GM21576 (cell line): ENCODE results near the gene DMRTC1B.
"Not testable (repeated sequence)": the region's sequence is repeated elsewhere in the genome, so short reads cannot be mapped to it uniquely, and the experiment has no call there.

Experiments used
- ATAC-seq: cut with Tn5 transposase; IDR thresholded peaks from one replicate; pipeline ENCODE4 v1.9.1; 2021; ENCODE audit warnings: mild to moderate bottlenecking, moderate library complexity; ENCODE audit not compliant: unreplicated experiment

Gene DMRTC1B, protein sequence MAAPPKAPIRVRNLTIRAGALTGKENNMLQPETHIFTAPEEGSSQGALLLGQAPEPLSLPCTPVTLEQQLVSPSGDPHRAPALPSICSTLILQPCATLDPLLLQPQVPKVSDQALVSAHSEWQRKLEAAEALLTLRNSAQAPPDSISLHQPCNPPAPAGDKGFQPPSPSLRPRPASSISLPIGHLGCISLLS

GRCh38 chrX:72776653-72777466 lies at the start of gene DMRTC1B:
Gene DMRTC1B (plus strand): TSS chrX:72776890. CDS start chrX:72845136, 68,246 bp downstream.
- peak; percentile 74 for ATAC-seq

- no peak for ATAC-seq
Observed at GRCh38 chrX:72727846-72728245, 48.8 kb upstream of the DMRTC1B start.

GRCh38 chrX:72733636-72734035 lies 43.1 kb upstream of the DMRTC1B start:
- ATAC-seq = not testable (repeated sequence)

GRCh38 chrX:72735561-72735960 lies 41.1 kb upstream of the DMRTC1B start:
- ATAC-seq = no peak

DNA sequence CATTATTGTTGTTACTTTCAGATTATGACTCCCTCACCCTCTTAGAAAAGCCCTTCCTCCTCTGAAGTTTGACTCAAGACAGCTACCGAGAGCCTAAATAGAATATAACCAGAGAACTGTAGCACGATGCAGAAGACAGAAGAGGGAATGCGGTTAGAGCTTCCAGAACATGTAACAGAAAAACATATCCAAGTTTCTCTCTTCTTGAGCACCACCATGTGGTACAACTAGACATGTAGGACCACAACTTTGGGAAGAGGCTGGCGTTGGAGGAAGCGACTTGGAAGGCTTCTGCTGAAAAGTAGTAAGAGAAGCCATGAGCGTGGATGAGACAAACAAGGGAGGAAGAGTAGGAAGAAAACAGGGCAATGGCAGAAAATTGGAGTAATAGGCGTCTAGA lies 31.1 kb upstream of the DMRTC1B start:
- ATAC-seq = not testable (repeated sequence)

GRCh38 chrX:72748545-72748944 lies 28.1 kb upstream of the DMRTC1B start:
- not testable (repeated sequence) for ATAC-seq

DNA sequence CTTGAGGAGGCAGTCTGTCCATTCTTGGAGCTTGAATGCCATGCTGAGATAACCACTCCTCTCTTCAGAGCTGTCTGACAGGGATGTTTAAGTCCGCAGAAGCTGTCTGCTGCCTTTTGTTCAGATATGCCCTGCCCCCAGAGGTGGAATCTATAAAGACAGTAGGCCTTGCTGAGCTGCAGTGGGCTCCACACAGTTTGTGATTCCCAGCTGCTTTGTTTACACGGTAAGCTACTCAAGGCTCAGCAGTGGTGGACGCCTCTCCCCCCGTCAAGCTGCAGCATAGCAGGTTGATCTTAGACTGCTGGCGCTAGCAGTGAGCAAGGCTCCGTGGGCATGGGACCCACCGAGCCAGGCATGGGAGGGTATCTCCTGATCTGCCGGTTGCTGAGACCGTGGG lies 16.2 kb upstream of the DMRTC1B start:
- not testable (repeated sequence) for ATAC-seq

DNA sequence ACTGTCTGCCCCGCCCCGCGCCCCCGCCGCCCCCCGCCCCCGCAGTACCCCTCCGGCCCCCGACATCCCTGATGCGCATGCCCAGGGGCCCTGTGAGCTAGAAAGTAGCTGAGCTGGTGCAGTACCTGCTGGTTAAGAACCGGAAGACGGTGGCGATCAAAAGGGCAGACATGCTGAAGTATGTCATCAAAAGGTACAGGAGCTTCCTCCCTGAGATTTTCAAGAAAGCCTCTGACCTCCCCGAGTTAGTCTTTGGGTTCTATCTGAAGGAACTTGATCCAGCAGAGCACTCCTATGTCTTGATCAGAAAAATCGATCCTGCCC lies 739 bp downstream of the DMRTC1B start:
- peak; percentile 79 for ATAC-seq

DNA sequence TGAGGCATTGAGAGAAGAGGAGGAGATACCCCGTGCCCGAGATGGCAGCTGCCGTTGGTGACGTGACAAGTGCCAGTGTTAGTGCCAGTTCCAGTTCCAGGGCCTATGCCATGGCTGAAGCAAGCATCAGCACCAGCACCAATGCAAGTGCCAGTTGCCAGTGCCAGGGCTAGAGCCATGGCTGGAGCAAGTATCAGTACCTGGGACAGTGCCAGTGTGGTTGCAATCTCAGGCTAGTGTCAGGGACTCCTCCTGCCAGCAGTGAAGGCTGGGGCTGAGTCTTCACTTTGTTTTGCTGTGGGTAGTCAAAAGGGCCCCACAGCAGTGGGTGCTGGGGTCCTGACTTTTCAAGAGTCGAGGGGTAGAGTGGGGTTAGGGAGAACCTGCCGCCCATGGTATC lies 1.5 kb downstream of the DMRTC1B start:
- not testable (repeated sequence) for ATAC-seq

GRCh38 chrX:72782560-72782959 lies 5.9 kb downstream of the DMRTC1B start, which contains the start of gene FAM236B:
Gene FAM236B (minus strand): TSS chrX:72782660. CDS start chrX:72782560, 100 bp downstream.
- ATAC-seq = not testable (repeated sequence)

DNA sequence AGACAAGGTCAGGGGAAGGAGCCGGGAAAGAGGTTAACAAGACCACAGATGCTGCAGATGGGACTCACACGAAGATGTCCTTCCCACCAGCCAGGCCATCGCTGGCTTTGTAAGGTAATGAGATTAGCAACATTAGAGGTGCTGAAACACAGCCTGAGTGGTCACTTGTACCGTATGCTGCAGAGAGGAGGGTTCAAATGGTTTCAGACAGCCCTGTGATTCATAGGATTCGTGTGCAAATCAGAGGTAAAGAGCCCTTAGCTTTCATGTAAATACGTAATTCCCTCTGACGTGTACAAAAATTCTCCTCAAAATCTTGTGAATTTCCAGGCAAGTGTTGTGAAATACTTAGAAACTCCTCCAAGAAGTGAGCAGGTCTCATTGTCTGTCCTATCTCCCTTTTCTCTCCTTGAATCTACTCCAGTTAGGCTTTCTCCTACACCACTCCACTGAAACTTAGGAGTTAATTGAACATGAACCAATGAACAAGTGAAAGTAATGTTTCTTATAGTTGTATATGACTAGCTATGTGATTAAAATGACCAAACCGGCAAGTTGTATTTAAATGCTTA lies 6.8 kb downstream of the DMRTC1B start:
- not testable (repeated sequence) for ATAC-seq

- ATAC-seq = not testable (repeated sequence)
Observed at GRCh38 chrX:72783964-72784363, 7.3 kb downstream of the DMRTC1B start.

GRCh38 chrX:72788142-72788541 lies 11.5 kb downstream of the DMRTC1B start:
- not testable (repeated sequence) for ATAC-seq

- ATAC-seq = not testable (repeated sequence)
Observed at GRCh38 chrX:72790390-72790789, 13.7 kb downstream of the DMRTC1B start.

DNA sequence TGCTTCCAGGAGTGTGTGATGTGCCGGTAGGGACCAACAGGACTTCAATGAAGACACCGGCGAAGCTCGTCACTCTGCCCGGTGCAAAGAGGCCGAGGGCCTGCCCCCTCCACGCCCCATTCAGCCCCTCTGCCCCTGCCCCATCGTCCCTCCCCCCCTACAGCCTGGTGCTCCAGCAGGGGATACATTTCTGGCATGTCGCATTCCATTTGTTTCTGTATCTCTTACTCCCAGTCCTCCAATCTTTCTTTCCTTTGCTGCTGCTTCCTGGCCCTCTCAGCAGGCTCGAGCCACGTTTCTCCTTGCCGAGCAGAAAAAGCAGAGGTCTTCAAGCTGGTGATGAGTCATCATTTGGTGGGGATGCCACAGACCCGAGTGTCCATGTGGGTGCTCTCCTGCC lies 31.4 kb downstream of the DMRTC1B start, which contains the start of gene FAM236D:
FAM236D (minus strand) TSS at position 101 of the 400 bp plus-strand sequence; CDS start at position 1, 100 bp downstream.
- ATAC-seq = not testable (repeated sequence)

GRCh38 chrX:72830701-72831100 lies 54.0 kb downstream of the DMRTC1B start:
- not testable (repeated sequence) for ATAC-seq

- not testable (repeated sequence) for ATAC-seq
Observed at GRCh38 chrX:72837532-72837931, 60.8 kb downstream of the DMRTC1B start.

DNA sequence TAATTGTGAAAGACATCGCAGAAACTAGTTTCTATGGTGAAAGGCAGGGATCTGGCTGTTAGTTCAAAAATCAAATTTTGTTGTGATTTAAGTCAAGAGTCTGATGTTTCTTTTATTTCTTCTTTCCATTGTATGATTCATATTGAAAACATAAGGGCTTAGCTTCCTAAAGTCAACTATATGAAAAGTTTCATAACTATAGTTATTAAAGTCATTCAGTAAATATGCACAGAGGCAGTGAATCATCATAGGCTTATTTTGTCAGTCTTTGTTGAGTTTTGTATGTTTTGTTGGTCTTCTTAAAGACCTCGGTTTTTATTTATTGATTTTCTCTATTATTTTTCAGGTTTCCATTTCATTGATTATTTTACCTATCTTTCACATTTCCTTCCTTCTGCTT lies 106.2 kb downstream of the DMRTC1B start:
- ATAC-seq = not testable (repeated sequence)

DNA sequence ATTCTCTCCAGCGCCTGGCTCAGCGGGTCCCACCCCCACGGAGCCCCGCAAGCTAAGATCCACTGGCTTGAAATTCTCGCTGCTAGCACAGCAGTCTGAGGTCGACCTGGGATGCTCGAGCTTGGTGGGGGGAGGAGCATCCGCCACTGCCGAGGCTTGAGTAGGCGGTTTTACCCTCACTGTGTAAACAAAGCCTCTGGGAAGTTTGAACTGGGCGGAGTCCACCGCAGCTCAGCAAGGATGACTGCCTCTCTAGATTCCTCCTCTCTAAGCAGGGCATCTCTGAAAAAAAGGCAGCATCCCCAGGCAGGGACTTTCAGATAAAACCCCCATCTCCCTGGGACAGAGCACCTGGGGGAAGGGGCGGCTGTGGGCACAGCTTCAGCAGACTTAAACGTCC lies 113.0 kb downstream of the DMRTC1B start:
- not testable (repeated sequence) for ATAC-seq
